A549 (cell line): ENCODE measurements around the gene SLC35G4. TPM values are rescaled to one million over a fixed set of nuclear protein-coding genes. Genes with fewer than 3 reads are reported as not detected.

ENCODE experiments used
- ATAC-seq, 2 experiments: fragments of 200-7000 bp in 1 of 2; fragments of >200 bp in 1 of 2; cut with Nextera tagmentation in 1 of 2; cut with Tn5 transposase in 1 of 2; 3 replicates each; pipeline versions ENCODE4 v1.8.0 to v1.9.1; 2018 to 2020; ENCODE audit warnings: mild to moderate bottlenecking in 1 of 2, moderate library complexity in 1 of 2
- CTCF ChIA-PET: fragments of 300-600 bp; sonication (Branson Sonifier 250); formaldehyde crosslinking; extraction: SDS; loops from one replicate; lab custom pipeline; 2021; ENCODE audit warnings: antibody characterized with exemption, inconsistent platforms; lab: Yijun Ruan, JAX
- POLR2A ChIA-PET: fragments of 350-600 bp; formaldehyde crosslinking; extraction: SDS; loops from one replicate; lab custom pipeline; 2021; ENCODE audit warnings: antibody characterized with exemption, inconsistent platforms; lab: Yijun Ruan, JAX
- DNase-seq, 2 experiments: peaks; one replicate each; pipeline versions ENCODE4 v3.0.0 to v3.0.0-alpha.2; 2011 to 2016; ENCODE audit warnings: low read depth in 1 of 2, low spot score in 1 of 2
- FAIRE-seq: peaks from 2 replicates; lab custom pipeline; 2011; peaks lifted over from hg19 to GRCh38; lab: Jason Lieb, UNC
- H3K27ac ChIP-seq, 2 experiments: fragments of >200 bp; sonication (Bioruptor Twin); formaldehyde crosslinking; 3 replicates each; pipeline ENCODE4 v1.5.1; 2016 to 2017
- H3K4me1 ChIP-seq: fragments of >200 bp; sonication (Bioruptor Twin); formaldehyde crosslinking; 3 replicates; pipeline ENCODE4 v1.6.1; 2016
- H3K4me2 ChIP-seq: fragments of >200 bp; sonication (Bioruptor Twin); formaldehyde crosslinking; 3 replicates; pipeline ENCODE4 v1.6.1; 2016
- H3K4me3 ChIP-seq: fragments of >200 bp; sonication (Bioruptor Twin); formaldehyde crosslinking; 3 replicates; pipeline ENCODE4 v1.5.1; 2016
- H3K9me3 ChIP-seq: fragments of >200 bp; sonication (Bioruptor Twin); formaldehyde crosslinking; 3 replicates; pipeline ENCODE4 v1.6.1; 2016
- CTCF ChIP-seq: fragments of >200 bp; sonication (Bioruptor Twin); formaldehyde crosslinking; IDR thresholded peaks from 3 replicates; pipeline ENCODE4 v1.5.1; 2016
- EHF ChIP-seq: fragments of 250-450 bp; sonication (Bioruptor Pico); IDR thresholded peaks from 2 replicates; pipeline ENCODE4 v1.5.0; 2020; ENCODE audit warnings: mild to moderate bottlenecking
- ELK1 ChIP-seq: fragments of 150-350 bp; IDR thresholded peaks from 2 replicates; pipeline ENCODE4 v1.6.1; 2014; ENCODE audit warnings: low read depth, mild to moderate bottlenecking, low read length
- EP300 ChIP-seq, 2 experiments: fragments of >200 bp; sonication (Bioruptor Twin); formaldehyde crosslinking; IDR thresholded peaks; 2 replicates in 1 of 2; 3 replicates in 1 of 2; pipeline ENCODE4 v1.6.1; 2016 to 2017
- ESRRA ChIP-seq: fragments of 150-350 bp; IDR thresholded peaks from 2 replicates; pipeline ENCODE4 v1.6.1; 2014; ENCODE audit warnings: mild to moderate bottlenecking, low read length, borderline replicate concordance
- FOSB ChIP-seq: fragments of 250-450 bp; sonication (Bioruptor Pico); IDR thresholded peaks from 2 replicates; pipeline ENCODE4 v1.5.0; 2020; ENCODE audit warnings: mild to moderate bottlenecking, moderate library complexity
- MAFK ChIP-seq: fragments of 450-650 bp; IDR thresholded peaks from 2 replicates; pipeline ENCODE4 v1.6.1; 2014; ENCODE audit not compliant: partially characterized antibody
- MAZ ChIP-seq: fragments of 150-350 bp; IDR thresholded peaks from 2 replicates; pipeline ENCODE4 v1.6.1; 2014; ENCODE audit warnings: antibody characterized with exemption, low read depth, low read length, borderline replicate concordance
- MYC ChIP-seq: IDR thresholded peaks from 2 replicates; pipeline ENCODE4 v1.6.1; 2012; ENCODE audit warnings: mild to moderate bottlenecking, inconsistent platforms, low read length, improper control_type of control experiment, borderline replicate concordance
- NPAS2 ChIP-seq: fragments of 250-450 bp; sonication (Bioruptor Pico); IDR thresholded peaks from 2 replicates; pipeline ENCODE4 v1.8.0; 2022; ENCODE audit warnings: mild to moderate bottlenecking, moderate library complexity, borderline replicate concordance
- RAD21 ChIP-seq, 2 experiments: fragments of >200 bp in 1 of 2; sonication (Bioruptor Twin) in 1 of 2; formaldehyde crosslinking in 1 of 2; IDR thresholded peaks in 1 of 2; conservative IDR thresholded peaks in 1 of 2; 2 replicates in 1 of 2; 3 replicates in 1 of 2; pipeline ENCODE4 v1.6.1; 2012 to 2018; ENCODE audit warnings: inconsistent platforms in 1 of 2
- RARB ChIP-seq: fragments of 250-450 bp; sonication (Bioruptor Pico); IDR thresholded peaks from 2 replicates; pipeline ENCODE4 v1.8.0; 2021; ENCODE audit warnings: mild to moderate bottlenecking, moderate library complexity
- REST ChIP-seq: fragments of 200-600 bp; sonication (generic); IDR thresholded peaks from 2 replicates; pipeline ENCODE4 v1.6.1; 2016; ENCODE audit warnings: antibody characterized with exemption, mild to moderate bottlenecking, moderate library complexity
- SMC3 ChIP-seq: fragments of >200 bp; sonication (Bioruptor Twin); formaldehyde crosslinking; IDR thresholded peaks from 3 replicates; pipeline ENCODE4 v1.6.1; 2018; ENCODE audit warnings: inconsistent platforms
- TFCP2L1 ChIP-seq: fragments of 250-450 bp; sonication (Bioruptor Pico); IDR thresholded peaks from 2 replicates; pipeline ENCODE4 v1.5.0; 2021; ENCODE audit warnings: mild to moderate bottlenecking
- ZFP36 ChIP-seq: fragments of 450-650 bp; IDR thresholded peaks from 2 replicates; pipeline ENCODE4 v1.6.1; 2014; ENCODE audit warnings: borderline replicate concordance; ENCODE audit not compliant: partially characterized antibody
- ZNF302 ChIP-seq: fragments of 250-450 bp; sonication (Bioruptor Pico); IDR thresholded peaks from 2 replicates; pipeline ENCODE4 v1.9.0; 2021; ENCODE audit warnings: inconsistent platforms, mild to moderate bottlenecking, moderate library complexity
- WGBS: methylation state at CpG from one replicate; pipeline ENCODE4 v1.1.6; 2017; ENCODE audit errors: missing lambda C conversion rate; 5-methylcytosine and 5-hydroxymethylcytosine counted together
- polyA plus RNA-seq, 4 experiments: library from polyadenylated mRNA; depleted of rRNA in 3 of 4; stranded (reverse); fragments of >200 nt; fragmentation: RNase III in 1 of 4; extraction: RNeasy Plus Mini Kit Qiagen cat#74134 plus additional on column Dnase treatment in 1 of 4; gene quantifications; 2 replicates in 3 of 4; 3 replicates in 1 of 4; pipeline ENCODE4 v1.2.3, GENCODE V29; 2011 to 2017
- TF ChIP-seq, protein P1 (sequence below): IDR thresholded peaks from 2 replicates; pipeline ENCODE4 v1.6.1; 2012

Gene SLC35G4
- polyA plus RNA-seq, 2 of the 4 experiments (the other 2 are of a cell fraction) = not detected

GRCh38 chr18:11566236-11566965 is 43.0 kb upstream of the SLC35G4 start:
- Histone ChIP-seq H3K9me3 (no peaks in the 10 kb centered on the region), H3K4me1 (no peaks in the 10 kb centered on the region), H3K4me2 (no peak overlapping the region), H3K27ac (no peak overlapping the region), H3K4me3 (no peak overlapping the region)
- FAIRE-seq (no peak), ATAC-seq (no peak), DNase-seq (no peak)
- WGBS = 12% methylated on average over 5 of the region's 5 CpGs
- ChIA-PET POLR2A (no interaction called here), CTCF (interaction anchor here (0.7 to 2.1 kb wide), 2 partner anchors 13 to 24 kb away, joined by 4 to 8 read pairs; no protein-coding TSS in a partner anchor)
- TF ChIP-seq RARB (no peak), EP300 (IDR thresholded peaks at IDR 0.05) (no peak), FOSB (CRISPR knock-in tag) (no peak), ZNF302 (CRISPR knock-in tag) (no peak), MAFK (no peak), ESRRA (no peak), NPAS2 (no peak)
- TF ChIP-seq, all 56 proteins: peak for 0

DNA sequence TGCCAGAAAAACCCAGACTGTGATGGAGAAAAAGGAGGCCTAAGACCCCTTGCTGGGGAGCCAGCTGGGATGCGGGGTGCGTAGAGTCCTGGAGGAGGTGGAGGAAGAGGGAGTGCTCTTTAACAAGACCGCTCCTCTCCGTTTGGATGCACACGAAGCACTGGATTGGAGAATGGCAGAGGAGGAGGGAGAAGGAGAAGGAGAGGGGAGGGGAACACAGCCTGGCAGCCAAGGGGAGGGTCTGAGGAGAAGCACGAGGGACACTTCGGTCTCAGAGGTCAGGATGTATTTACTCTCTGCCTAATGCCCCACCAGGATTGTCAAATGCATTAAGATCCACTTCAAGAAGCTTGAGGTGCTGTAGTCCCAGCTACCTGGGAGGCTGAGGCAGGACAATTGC is 42.0 kb upstream of the SLC35G4 start:
- CTCF ChIA-PET = interaction anchor here (0.7 to 1.5 kb wide), 2 partner anchors 25 to 257 kb away, joined by 4 read pairs; no protein-coding TSS in a partner anchor
- Histone ChIP-seq H3K4me1 (no peaks in the 10 kb centered on the region), H3K9me3 (no peaks in the 10 kb centered on the region), H3K27ac (no peak overlapping the region), H3K4me3 (no peak overlapping the region), H3K4me2 (no peak overlapping the region)
- POLR2A ChIA-PET = no interaction called here
- TF ChIP-seq ZNF302 (CRISPR knock-in tag) (no peak), SMC3 (no peak), MAZ (no peak), MYC (no peak), ZFP36 (no peak), REST (no peak)
- TF ChIP-seq, protein P1, sequence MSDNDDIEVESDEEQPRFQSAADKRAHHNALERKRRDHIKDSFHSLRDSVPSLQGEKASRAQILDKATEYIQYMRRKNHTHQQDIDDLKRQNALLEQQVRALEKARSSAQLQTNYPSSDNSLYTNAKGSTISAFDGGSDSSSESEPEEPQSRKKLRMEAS = no peak
- ATAC-seq = no peak
- FAIRE-seq = no peak
- DNase-seq = no peak
- WGBS = 38% methylated on average over 7 of the region's 7 CpGs

GRCh38 chr18:11570073-11570588 is 39.3 kb upstream of the SLC35G4 start:
- TF ChIP-seq TFCP2L1 (CRISPR knock-in tag) (no peak), MAZ (no peak), ELK1 (no peak), EHF (no peak), RAD21 (conservative IDR thresholded peaks at IDR 0.05 in 1 of 2, IDR thresholded peaks at IDR 0.05 in 1 of 2) (no peak), CTCF (no peak)
- no peak overlapping the region for H3K4me3 ChIP-seq
- H3K4me1 ChIP-seq = no peaks in the 10 kb centered on the region
- CTCF ChIA-PET = interaction anchor here (0.9 to 2.2 kb wide), 9 partner anchors 9 to 412 kb away, joined by 3 to 10 read pairs (median 4); no protein-coding TSS in a partner anchor
- no peaks in the 10 kb centered on the region for H3K9me3 ChIP-seq
- POLR2A ChIA-PET = no interaction called here
- H3K4me2 ChIP-seq = no peak overlapping the region
- no peak for ATAC-seq
- DNase-seq = no peak
- no peak for FAIRE-seq
- no peak overlapping the region for H3K27ac ChIP-seq
- WGBS = 72% methylated on average over 10 of the region's 10 CpGs
